HG03175 (cell line): ENCODE measurements around the gene LILRB2.
"Not testable (repeated sequence)": the region's sequence is repeated elsewhere in the genome, so short reads cannot be mapped to it uniquely, and the experiment has no call there.

Experiments
- ATAC-seq: cut with Tn5 transposase; IDR thresholded peaks from one replicate; pipeline ENCODE4 v1.9.1; 2021; ENCODE audit warnings: mild to moderate bottlenecking, moderate library complexity; ENCODE audit not compliant: unreplicated experiment

LILRB2 gene

DNA sequence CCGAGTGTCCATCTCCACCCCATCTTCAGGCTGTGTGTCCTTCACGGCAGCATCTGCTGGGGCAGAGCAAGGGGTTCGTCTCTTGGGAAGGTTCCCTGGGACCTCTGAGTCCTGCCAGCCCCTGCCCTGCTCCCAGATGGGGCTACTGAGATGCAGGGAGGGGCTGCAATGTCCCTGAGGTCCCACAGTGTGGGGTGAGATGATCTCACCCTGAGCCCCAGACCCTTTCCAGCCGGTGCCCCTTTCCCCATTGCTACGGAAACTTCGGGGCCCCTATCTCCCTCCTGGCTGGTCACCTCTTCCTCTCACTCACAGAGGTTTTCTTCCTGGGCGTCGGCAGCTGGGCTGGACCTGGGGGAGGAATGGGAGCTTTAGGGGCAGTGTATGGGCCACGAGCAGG, 5.0 kb downstream of the LILRB2 start:
- ATAC-seq = no peak

DNA sequence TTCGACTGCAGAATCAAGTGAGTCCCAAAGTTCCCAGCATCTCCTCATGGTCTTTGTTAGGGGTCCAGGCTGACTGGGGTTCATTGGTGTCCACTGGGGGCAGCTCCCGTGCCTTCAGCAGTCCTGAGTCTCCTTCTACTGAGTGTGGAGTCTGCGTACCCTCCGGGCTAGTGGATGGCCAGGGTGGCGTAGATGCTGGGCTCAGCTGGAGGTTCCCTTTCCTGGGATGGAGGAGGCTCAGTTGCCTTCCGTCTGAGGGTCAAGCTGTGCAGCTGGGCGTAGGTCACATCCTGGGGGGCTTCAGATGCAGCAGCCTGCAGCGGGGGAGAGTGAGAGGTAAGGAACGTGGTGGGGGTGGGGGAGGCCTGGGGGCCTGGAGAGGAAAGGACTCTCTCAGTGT, 6.4 kb downstream of the LILRB2 start:
- ATAC-seq = not testable (repeated sequence)

DNA sequence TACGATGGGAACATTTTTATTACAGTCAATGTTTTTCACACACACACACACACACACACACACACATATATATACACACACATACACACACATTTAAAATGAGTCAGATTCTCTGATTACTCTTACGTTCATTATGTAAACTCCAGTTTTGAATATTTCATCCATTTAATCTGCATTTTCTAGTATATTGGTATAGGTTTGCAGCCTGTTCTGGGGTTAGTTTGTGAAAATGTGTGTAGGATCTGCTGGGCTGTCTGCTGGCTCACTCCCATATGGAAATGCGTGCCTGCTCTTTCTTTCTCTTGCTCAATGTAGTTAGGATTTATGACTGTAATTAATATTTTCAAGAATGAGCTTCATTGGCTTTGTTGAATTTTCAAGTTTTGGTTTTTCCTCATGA, 7.1 kb downstream of the LILRB2 start:
- no peak for ATAC-seq

DNA sequence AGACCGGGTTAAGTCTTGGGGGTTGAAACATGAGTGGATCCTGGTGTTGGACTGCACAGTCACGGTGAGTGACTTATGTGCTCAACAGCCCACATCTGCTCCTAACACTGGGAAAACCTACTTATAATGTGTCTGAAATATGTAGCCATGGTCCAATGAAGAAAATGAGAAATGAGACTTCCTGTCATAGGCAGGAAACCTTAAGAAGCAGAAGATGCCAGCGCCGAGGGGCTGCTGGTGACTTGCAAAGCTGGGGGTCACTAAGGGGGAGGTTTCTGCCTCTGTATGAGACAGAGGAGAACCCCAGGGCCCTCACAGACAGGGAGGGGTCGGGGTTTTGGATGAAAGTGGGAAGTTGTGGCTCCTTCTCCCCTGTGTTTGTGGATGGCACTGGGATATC, 8.7 kb downstream of the LILRB2 start:
- ATAC-seq = not testable (repeated sequence)

DNA sequence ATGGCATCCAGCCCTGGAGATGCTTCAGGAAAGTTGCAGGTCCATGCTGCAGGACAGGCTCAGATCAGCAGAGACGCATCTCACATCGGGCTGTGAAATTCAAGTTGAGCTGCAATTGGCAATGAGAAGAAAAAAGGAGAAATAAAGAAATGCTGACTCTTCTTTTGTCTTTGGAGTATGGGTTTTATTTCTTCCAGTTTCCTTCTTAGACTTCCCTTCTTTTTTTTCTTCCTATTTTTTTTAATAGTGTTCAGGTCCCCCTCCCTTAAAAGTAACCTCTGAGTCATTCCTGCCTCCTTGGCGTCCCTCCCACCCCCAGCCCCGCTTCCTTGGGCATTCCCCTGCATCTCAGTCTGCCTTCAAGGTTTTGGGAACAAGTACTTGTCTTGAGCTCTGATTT, 9.3 kb downstream of the LILRB2 start:
- not testable (repeated sequence) for ATAC-seq

DNA sequence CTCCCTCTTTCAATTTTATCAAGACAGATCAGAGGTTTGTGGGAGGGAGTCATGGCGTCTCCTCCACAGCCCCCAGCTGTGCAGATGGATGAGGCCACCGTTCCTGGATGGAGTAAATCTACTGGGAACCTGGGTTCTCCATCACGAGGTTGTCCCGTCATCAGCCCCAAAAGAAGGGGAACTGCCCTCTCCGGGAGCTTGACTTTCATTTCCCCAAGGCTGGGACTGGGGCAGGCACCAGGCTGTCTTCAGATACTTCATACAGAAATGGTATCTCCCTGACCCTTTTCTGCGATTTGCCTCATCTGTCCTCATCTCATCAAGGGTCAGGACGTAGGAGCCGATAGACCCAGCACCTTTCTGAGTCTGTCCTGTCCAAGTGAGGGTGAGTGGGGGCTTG, 9.8 kb downstream of the LILRB2 start:
- ATAC-seq = no peak

DNA sequence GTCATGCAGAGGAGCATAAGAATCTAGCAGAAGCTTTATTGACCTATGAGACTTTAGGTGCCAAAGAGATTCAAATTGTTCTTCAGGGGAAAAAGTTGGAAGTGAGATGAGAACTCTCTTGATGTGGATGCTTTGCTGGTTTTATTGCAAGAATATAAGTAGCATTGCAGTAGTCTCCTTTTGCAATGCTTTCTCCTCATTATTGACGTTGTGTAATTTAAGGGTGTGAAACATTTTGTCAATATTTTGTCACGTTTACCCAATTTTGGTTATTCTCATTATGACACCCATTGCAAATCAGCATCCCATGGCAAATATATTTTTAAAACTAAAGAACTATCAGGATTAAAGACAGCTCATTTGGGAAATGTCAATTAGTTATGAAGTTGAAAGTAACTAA, 12.0 kb downstream of the LILRB2 start:
- no peak for ATAC-seq

DNA sequence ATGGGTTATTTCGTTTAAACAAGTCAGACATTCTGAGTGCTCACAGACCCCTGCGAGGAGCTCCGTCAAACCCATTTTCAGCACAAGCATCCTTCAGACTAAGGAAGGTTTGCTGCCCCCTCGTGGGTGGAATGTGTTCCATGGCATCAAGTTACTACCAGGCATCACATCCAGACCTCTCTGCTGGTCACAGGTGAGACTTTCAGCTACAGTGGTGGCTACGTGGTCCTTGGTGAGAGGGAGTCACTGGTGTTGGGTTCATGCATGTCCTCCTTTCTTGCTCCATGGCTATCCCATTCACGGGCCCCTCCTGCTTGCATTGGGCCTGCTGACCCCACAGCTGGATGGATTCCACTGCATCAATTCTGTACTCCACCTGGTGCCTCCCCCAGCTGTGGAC, 14.8 kb downstream of the LILRB2 start:
- ATAC-seq = no peak

DNA sequence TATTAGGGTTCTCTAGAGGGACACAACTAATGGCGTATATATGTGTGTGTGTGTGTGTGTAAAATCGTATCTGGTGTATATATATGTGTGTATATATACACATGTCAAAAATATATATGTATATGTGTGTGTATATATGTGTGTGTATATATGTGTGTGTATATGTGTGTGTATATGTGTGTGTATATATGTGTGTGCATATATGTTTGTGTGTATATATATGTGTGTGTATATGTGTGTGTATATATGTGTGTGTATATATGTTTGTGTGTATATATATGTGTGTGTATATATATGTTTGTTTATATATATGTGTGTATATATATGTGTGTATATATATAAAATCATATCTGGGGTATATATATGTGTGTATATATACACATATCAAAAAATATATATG, 18.4 kb downstream of the LILRB2 start:
- ATAC-seq = no peak

DNA sequence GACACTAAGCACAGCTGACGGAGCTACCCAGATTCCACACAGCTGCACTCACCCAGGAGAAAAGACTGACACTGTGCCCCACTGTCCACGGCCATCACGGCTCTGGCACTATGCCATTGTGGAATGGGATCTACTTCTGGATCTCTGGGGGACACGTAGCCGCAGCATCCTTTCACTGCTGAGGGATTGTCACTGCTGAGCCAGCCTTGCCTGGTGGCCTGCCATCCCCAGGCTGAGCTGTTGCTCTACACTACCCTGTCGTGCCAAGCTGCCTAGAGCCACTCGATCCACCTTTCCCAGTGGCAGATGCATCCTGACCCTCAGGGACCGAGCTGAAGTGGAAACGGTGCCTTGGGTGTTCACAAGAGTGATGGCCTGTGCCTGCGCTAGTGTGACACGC, 18.8 kb downstream of the LILRB2 start:
- no peak for ATAC-seq

DNA sequence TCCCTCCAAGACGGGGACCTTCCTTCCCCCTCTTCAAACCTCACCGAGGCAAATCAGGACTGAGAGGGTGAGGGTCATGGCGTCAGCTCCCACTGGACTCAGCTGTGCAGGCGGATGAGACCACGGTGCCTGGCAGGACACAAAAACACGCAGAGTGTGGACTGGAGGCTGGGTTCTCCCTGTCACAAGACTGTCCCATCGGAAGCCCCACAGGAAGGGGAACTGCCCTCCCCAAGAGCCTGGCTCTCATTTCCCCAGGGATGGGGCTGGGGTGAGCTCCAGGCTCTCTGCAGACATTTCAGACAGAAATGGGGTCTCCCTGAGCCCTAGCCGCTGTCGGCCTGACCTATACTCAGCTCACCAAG, 23.8 kb downstream of the LILRB2 start, which contains the start of gene LILRB5:
TSS of gene LILRB5 (minus strand) at position 158 of the 365 bp plus-strand sequence. CDS start at position 78, 80 bp downstream.
- no peak for ATAC-seq

DNA sequence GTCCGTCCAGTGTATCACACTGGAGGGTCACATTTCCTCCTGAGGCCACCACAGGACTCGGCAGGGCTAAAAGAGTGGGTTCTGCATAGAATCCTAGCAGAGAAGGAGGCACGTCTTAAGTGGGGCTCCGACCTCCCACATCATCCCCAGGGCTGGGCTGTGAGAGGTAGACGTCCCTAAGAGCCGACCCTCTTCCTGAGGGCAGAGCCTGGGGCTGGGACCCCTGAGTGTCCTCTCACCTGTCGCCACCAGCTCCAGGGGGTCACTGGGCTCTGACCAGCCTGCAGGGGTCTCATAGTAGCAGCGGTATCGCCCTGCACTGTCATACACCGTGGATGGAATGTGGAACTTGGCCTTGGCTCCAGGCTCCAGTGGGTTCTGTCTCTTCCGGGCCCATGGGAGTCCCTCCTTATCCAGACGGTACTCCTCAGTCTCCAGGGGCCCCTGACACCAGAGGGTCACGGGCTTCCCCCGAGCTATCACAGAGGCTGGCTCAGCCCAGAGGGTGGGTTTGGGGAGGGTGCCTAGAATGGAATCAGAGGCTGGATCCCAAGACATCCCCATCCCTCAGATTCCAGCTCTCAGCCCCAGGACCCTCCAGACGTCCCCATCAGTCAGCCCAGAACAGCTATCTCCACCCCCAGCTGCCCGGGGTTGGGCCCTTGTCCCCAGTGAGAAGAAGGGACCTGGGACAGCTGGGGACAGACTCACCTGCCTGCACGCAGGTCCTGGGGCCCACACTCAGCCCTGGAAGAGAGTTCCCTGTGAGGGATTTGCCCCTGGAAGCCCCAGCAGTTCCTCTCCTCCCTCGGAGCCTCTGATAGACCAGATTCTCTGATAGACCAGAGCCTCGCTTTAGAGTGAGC, 24.4 kb downstream of the LILRB2 start:
- ATAC-seq = no peak

DNA sequence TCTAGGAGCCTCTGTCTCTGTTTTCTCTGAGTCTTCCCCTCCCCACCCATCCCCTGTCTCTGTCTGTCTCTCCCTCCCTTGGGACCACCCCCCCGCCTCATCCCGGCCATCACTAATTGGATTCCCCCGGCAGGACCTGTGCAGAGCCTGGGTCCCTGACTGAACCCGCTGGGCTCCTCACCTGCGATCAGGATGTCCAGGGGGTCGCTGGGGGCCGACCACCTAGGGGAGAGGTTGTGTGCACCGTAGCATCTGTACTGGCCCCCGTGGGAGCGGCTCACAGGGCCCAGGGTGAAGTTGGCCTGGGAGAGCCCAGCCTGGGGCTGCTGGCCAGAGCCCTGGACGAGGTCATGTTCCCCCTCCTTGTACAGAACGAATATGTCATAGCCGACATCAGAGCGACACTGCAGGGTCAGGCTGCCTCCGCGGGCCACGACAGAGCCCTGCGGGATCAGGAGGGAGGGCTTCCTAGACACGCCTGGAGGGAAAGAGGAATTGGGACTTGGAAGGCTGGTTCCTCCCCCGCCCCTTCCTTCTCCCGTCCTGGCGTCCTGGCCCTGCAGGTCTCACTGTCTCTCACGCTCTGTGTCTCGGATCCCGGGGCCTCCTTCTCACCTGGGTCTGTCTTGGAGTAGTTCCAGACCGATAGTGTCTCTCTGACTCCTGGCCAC, 25.7 kb downstream of the LILRB2 start:
- ATAC-seq = no peak

DNA sequence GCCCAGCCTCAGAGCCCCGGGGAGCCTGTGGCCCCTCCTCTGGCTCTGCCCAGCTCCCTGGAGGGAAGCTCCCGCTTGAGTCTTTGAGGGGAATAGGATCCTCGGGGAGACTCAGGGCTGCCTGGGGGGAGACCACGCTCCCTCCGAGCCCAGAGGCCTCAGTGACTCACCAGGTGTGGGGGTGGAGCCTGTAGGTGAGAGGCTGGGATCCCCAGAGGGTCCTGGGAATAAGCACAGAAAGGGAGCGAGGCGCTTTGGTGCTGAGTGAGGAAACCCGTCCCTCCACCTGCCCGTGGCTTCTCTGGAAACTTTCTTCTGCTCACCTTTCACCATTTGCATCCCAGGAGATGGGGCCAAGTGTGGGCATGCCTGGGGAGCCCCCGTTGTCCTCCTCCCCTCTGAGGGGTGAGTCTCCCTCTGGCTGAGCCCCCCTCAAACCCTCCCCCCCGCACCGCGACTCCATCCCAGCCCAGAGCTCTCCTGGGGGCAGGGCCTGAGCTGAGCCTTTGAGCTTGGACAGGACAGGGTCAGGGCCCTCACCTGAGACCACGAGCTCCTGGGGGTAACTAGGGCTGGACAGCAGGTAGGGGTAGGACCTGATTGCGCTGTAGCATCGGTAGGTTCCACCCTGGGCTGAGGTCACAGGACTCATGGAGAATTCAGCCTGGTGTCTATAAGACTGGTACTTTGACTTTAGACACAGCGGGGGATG, 26.6 kb downstream of the LILRB2 start:
- ATAC-seq = no peak

DNA sequence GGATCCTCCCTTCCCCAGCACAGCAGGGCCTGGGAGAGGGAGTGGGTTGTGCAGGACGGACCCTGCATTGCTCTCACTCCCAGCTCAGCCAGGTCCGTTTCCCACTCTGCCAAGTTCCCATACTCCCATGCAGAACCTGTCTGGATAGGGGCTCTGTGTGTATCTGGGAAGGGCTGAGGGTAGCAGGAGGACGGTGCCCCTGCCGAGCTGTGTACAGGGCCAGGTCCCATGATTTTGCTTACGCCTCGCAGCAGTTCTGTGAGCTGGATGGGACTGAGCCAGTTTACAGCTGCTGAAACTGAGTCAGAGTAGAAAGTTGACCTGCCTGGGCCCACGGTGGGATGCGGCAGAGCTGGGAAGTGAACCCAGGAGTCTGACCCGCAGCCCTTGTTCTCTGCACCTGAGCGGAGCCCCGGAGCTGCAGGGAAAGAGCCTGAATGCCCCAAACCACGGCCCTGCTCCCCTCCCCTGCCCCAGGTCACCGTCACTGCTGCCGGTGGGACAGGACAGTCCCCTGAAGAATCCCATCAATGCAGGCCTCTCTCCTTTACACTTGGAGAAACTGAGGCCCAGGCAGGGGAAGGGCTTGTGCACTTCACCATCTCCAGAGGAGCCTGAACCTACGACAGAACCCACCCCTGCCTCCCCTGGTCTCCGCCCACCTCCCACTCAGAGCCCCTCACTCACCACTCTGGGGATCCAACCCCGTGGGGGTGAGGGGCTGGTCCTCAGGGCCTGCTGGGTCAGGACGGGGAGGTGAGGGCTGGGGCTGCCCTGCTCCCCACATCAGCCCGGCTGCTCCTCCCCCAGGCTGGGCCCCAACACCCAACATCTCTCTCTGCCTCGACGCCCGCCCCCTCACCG, 27.3 kb downstream of the LILRB2 start:
- no peak for ATAC-seq

DNA sequence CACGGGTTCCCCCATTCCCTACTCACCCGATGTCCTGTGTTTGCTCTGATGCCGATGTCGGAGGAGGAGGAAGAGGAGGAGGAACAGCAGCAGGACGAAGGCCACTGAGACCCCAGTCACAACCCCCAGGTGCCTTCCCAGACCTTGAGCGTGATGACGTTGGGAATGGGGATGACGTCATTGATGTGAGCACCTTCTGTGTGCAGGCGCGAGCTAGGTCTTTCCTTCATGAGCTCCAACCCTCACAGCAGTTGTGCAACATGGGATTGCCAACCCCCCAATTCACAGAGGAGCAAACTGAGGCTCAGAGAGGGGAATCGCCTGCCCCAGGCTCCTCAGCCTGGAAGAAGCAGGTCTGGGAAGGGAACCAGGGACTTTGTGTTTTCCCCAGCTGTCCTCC, 28.1 kb downstream of the LILRB2 start:
- ATAC-seq = no peak

DNA sequence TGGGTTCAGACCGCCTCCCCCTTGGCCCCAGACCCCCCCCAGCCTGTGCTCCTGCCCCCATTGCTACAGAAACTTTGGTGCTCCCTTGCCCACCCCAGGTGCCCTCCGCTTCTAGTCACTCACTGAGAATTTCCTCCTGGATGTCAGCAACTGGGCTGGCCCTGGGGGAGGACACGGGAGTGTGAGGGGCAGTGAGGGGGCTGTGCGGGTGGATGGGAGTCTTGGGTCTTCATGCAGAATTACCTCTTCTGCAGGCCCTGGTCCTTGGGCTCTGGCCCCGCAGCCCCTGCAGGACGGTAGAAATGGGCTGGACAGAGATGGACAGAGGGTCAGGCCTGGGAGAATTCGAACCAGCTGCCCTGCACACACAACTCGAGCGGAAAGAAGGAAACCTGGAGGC, 28.7 kb downstream of the LILRB2 start:
- ATAC-seq = no peak

DNA sequence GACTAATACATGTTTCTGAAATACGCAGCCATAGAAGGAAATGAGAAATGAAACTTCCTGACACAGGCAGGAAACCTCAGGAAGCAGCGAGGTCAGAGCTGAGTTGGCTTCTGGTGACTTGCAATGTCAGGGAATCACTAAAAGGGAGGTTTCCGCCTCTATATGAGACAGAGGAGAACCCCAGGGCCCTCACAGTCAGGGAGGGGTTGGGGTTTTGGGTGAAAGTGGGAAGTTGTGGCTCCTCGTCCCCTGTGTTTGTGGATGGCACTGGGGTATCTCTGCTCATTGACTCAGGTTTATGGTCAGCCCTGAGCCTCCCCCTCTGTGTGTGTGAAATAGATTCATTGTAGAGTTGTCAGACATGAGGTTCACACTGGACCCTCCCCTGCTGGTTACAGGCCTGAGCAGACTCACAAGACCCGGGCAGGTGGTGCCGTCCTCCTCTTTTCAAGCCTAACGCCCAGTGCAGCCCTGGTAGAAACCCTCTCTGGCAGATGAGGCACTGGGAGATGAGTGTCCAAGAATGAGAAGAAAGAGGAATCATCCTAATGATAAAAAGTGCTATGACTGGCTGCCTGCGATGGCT, 32.8 kb downstream of the LILRB2 start:
- no peak for ATAC-seq

DNA sequence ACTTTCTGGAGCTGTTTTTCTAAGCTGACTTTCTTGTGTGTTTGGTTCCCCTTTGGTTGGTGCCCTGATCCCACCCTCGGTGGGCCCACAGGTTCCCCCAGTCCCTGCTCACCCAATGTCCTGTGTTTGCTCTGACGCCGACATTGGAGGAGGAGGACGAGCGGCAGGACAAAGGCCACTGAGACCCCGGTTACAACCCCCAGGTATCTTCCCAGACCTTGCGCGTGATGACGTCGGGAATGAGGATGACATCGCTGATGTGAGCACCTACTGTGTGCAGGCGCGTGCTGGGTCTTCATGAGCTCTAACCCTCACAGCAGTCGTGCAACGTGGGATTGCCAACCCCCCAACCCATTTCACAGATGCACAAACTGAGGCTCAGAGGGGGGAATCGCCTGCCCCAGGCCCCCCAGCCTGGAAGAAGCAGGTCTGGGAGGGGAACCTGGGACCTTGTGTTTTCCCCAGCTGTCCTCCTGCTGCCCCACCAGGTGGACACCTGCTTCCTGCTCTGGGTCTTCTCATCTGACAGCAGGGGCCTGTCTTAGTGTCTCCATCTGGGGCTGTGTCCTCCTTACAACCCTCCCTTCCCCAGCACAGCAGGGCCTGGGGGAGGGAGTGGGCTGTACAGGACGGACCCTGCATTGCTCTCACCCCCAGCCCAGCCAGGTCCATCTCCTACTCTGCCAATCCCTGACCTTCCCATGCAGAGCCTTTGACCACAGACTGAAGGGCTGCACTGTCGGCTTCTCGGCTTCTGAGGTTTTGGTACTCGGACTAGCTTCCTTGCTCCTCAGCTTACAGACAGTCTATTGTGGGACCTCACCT, 33.6 kb downstream of the LILRB2 start:
- no peak for ATAC-seq

DNA sequence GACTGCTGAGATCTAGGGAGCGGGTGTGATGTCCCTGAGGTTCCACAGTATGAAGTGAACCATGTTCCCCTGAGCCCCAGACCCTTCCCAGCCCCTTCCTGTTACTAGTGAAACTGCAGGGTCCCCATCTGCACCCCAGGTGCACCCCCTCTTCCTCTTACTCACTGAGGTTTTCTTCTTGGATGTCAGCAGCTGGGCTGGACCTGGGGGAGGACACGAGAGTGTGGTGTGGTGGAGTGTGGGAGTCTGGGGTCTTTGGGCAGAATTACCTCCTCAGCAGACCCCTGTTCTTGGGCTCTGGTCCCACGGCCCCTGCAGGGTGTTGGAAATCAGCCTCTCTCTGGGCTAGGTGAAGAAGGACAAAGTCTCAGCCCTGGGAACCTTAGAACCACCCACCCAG, 35.0 kb downstream of the LILRB2 start:
- ATAC-seq = no peak
